A549 treated with CpdA at 1 μM for 4 hours (cell line): ENCODE results near the gene DSTN. TPM values are rescaled to one million over a fixed set of nuclear protein-coding genes. Genes with fewer than 3 reads are reported as not detected.

Experiments
- total RNA-seq: library from RNA; stranded (reverse); fragments of 200-300 nt; extraction: Qiagen RNA extraction; gene quantifications from 5 replicates; pipeline ENCODE4 v1.2.3, GENCODE V29; 2022; ENCODE audit warnings: low read depth

The DSTN gene
- total RNA-seq: 668 to 854 TPM (median 686 TPM) in 5 replicates

DNA sequence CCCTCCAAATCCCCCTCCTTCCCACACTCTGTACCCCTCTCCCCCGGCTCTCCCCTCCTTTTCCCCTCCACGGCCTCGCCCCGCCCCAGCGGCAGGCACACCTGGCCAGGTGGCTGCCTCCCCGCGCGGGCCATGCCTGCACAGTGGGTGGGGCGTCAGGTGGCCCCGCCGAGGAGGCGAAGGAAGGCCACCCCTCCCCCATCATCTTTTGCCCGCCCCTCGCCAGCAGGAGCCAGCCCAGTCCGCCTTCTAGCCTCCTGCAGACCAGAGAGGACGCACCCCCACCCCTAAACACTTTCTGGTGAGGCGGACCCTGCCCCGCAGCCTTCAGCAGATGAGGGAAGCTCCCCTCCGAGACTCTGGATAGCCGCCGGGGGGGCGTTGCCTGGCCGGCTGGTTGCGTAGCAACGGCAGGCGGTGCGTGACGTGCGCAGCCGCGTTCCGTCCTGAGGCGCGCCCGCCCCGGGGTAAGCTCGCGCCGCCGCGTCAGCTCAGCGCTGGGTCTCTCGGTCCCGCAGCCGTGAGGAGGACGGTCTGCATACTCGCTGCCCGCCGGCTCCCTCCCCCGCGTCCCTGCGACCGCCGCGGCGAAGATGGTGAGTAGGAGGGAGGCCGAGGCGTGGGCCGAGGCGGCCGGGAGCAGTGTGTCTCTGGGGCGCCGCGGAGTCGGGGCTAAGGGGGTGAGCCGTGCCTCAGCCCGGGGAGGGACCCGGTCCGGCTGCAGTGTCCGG, at the start of gene DSTN:
TSS of gene DSTN (plus strand) at position 460 of the 731 bp plus-strand sequence. CDS start at position 594, 134 bp downstream.

DNA sequence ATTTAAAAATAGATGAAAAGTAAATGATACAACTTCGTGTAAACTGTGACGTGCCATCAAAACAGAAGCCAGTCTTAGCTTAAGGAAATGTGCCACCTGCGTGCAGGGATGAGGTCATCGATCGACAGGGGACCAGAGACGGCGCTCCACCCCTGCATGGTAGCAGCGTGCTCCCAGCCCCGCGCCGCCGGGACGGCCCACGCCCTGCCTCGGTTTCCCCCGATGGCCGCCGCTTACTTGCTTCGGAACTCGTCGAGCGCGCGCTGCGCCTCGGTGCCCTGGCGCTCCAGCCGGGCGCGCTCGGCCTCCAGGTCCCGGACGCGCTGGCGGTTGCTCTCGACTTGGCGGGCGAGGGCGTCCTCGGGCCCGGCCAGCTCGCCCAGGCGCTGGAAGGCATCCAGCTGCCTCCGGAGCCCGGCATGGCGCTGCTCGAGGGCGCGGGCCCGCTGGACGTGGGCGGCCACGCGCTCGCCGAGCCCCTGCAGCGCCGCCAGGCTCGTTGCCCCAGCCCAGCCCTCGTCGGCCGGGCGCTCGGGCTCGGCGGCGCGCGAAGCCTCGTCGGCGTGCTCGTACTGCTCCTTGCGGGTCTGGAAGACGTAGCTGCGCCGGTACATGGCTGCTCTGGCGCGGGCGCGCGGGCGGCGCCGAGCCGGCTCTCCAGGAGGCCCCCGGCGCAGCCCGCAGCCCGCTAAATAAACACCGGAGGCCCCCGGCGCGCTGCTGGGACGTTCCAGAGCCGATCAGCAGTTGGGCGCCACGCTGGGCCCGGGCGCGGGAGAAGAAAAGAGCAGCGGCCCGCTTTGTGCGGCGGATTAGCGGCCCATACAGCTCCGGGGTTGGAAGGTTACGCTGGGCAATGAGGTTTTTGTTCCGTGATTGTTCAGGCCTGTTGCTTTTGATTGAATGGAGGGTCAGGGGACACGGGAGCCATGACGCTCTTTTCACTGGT, 38.9 kb upstream of the DSTN start, which contains the start of gene BFSP1:
TSS of gene BFSP1 (minus strand) at position 664 of the 949 bp plus-strand sequence. CDS start at position 614, 50 bp downstream.

Other genes starting within 250 kb of the DSTN start
- 4.2 to 5.0 TPM (median 4.6 TPM) in 5 replicates for gene BFSP1, start 38.7 kb upstream of the DSTN start, total RNA-seq
- gene RRBP1, start 112.2 kb downstream of the DSTN start, total RNA-seq: 90.7 to 106 TPM (median 96.4 TPM) in 5 replicates
- gene BANF2, start 129.9 kb downstream of the DSTN start, total RNA-seq: not detected in 5 replicates